NCI-H1048 (cell line): ENCODE results near the gene SLC6A9.

Experiments
- DNase-seq: peaks from one replicate; lab custom pipeline; 2025; lab: John Stamatoyannopoulos, UW

SLC6A9 gene

DNA sequence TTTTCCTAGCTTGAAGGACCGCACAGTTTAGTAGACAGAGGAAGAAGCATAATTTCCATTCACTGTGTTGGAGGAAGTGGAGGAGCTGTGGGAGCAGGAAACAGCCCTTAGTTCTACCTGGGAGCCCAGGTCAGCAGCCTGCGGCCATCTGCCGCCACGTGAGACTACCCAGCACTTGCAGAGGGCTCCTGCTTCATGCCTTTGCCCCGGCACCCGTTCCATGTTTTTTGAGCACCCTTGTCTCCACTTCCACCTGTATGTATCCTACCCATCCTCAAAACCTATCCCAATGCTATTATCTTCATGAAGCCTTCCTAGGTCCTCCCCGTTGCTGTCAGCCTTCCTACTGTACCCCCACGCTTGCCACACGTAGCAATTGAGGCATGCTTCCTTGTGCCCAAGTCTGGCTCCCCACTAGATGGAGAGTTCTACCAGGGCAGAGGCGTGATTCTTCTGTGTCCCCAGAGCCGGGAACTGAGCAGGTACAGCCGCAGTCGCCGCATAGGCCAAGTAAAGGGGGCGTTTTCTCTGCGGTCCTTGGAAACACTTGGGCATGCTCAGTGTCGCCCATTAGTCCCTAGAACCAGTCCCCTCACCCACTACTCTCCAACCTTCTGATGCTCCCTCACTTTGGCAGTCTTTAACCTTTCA, 1.9 kb downstream of the SLC6A9 start:
- no peak for DNase-seq

DNA sequence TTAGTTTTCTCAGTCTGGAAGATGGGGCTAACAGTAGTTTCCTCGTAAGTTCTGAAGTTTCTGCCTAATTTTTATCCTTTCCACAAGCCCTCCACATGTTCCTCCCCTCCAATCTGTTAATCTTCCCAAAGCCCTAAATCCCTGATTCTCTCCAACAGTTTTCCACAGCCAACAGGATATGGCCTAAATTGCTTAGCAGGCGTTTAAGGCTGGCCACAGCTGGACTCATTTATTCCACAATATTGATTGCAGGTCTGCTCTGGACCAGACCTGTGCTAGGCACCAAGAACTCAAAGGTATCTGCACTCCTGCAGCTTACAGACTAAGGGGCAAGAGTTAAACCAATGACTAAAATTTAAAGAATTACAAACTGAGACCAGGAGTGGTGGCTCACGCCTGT, 3.9 kb downstream of the SLC6A9 start:
- DNase-seq: no peak

DNA sequence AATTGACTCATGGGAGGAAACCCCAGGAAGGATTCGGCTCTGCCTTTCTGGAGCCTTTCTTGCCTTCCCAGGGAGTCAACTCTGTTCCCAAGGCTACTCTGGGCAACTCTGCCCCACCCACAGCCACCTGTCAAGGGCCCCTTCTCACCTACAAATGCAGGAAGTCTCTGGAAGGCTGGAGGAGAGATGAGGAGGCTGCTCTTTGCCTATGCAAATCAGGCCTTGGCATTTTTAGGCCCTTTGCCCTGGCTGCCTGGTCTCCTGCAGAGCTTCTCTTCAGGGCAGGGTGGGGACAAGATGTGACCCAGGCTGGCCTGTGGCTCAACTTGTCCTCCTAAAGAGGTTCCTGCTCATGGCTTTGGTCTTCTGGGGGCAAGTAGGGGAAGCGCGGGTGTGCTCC, 5.4 kb downstream of the SLC6A9 start:
- no peak for DNase-seq

DNA sequence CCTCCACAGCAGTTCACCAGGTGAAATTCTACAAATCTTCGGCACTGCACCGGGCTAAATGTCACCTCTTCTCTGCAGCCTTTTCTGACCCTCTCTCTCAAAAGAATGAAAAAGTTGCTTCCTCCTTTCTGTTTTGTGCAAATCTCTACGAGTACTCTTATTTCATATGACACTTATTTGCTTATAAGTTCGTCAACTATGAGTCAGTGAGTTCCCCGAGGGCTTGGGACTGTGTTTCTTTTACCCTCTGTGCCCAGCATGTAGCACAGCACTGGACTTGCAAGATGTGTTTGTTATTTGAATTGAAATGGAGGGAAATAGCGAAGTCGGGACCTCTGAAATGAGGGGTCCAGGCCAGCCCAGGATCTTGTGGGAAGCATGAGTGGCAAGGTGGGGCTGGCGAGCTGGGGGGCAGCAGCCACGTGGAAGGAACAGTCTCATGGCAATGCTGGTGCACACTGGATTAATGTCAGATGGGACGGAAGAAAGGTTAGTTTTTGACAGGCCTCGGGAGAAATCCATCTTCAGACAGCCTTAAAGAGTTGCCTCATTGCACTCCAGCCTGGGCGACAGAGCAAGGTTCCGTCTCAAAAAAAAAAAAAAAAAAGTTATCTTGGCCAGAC, 6.2 kb downstream of the SLC6A9 start:
- no peak for DNase-seq

DNA sequence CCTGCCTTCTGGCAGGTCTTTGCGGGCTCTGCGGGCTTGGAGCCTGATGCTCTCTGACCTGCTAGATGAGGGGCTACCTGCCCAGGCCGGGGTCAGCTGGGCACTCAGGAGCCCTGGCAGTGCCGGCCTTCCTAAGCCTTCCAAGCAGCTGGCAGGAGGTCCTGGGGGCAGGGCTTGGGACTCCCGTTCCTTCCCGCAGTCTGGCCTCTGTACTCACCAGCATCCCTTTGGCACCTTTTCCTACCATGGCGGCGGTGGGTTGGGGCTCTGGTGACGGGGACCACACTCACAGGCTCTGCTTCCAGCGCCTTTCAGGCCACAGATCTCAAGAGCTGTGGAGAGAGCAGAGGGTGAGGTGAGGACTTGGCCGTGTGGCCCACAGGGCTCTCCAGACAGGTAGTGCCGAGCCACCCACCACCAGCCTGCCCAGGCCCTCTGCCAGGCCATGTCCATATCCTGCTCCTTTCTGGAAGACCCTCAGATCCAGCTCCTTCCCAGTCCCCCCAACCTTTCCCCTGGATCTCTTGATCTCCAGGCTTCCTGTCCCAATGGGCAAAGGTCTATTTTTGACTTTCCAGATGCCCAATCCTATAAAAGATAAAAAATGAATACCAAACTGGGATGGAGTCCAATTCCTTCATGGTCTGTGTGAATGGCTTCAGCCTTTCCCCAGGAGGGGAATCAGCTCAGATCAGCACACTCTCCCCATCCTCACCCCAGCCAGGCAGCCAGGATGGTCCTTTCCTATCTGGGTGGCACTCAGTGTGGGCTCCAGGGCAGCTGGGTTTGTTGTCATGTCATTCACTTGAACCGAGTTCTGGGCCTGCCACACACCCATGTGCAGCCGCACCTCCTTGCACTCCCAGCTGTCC, 7.0 kb downstream of the SLC6A9 start:
- no peak for DNase-seq

DNA sequence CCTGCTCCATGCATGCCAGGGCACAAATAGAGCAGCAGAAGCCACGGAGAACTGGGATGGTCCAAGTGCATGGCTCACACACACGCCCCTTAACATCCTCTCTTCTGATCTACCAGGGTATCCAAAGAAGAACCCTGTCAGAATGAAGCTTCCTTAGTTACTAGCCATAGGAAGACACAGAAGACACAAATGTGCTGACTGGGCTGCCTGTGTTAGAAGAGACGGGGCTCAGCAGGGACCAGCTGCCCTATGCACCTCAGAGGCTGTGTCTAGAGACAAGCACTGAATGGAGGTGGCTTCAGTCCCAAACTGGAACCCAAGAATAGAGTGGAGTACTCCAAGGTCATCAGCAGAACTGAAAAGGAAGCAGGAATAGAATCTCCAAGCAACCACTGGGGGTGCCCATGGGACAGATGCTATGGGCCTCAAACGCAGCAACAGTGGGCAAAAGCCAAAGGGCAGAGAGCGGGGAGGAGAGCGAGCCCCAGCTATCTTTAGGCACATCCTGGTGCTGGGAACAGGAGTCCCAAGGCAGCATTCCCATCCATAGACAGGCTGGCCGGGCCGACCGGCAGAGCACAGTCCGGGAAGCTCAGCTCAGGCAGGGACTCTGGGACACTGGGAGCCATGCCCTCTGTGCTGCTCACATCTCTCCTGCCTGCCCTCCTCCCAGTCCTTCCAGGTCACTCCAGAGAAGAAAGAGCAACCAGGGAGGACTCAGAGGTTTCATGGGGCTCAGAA, 9.5 kb downstream of the SLC6A9 start:
- DNase-seq: no peak

DNA sequence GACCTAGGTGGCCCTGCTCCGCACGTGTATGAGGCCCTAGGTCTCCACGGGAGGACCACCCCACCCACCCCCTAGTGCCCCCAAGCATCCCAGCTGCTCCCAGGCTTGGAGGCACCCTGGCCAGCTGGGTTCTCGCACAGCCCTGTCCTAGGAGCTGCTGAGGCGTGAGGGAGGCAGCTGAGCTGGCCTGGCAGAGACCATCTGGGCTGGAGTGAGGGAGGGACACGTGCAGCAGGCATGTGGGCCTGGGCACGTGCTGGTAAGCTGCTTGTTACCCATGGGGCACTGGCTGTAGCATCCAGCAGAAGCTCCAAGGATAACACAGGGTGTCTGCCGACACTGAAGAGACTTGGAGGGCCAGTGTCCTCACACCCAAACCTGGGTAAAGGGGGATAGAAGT, 10.1 kb downstream of the SLC6A9 start:
- no peak for DNase-seq

DNA sequence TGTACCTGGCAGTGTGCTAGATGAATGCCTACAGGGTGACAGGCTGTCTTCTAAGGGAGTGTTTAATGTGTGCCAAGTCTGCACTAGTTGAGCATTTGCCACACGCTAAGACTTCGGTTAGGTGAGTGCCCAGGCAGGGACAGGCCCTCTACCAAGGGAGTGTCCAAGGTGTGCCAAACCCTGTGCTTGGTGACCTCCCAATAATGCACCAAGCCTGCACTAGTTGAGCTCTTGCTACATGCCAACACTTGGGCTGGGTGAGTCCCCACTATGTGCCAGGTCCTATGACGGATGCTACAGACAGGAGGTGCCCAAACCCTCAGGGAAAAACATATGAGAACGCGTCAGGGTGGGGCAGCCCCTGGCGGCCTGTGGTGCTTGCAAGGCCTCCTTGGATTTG, 10.8 kb downstream of the SLC6A9 start:
- no peak for DNase-seq

DNA sequence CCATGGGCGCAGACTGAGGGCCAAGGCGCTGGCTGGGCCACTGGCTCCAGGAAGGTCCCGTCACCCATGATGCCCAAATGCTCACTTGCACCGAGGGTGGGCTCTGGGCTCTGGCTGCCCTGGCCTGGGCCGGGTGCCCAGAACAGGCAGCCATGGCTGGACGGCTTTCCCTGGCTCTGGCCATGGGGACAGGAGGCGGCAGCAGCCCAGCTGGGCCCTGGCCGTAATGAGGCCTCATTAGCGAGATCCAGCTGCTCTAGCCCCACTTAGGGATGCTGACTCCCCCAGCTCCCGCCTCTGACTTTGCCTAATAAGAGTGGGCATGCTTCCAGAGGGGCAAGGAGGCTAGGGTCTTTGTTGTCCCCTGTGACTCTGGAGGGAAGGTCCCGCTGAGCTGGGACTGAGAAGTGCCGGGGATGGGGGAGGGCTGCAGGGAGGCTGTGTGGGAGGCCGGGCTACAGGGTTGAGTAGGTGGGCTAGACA, 11.8 kb downstream of the SLC6A9 start:
- DNase-seq: no peak

DNA sequence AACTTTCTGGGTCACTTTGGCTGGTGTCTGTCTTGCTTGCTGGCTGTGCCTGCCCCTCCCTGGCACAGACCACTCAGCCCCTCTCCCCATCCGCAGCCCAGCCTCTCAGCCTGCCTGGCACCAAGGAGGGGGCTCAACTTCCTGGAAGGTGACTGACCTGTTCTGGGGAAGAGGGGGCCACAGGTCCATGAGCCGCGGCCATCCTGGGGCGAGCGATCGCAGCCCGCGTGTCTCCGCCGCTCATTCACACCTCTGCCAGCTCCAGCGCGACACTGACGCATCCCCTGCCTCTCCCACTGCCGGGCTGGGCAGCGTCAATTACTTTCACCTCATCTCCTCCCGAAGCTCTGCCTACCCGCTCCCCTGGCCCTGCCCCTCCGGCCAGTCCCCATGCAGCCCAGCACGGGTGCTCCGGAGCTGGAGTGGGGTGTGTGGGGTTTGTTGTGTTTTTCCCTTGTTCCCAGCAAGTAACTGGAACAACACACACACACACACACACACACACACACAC, 14.3 kb downstream of the SLC6A9 start:
- no peak for DNase-seq

DNA sequence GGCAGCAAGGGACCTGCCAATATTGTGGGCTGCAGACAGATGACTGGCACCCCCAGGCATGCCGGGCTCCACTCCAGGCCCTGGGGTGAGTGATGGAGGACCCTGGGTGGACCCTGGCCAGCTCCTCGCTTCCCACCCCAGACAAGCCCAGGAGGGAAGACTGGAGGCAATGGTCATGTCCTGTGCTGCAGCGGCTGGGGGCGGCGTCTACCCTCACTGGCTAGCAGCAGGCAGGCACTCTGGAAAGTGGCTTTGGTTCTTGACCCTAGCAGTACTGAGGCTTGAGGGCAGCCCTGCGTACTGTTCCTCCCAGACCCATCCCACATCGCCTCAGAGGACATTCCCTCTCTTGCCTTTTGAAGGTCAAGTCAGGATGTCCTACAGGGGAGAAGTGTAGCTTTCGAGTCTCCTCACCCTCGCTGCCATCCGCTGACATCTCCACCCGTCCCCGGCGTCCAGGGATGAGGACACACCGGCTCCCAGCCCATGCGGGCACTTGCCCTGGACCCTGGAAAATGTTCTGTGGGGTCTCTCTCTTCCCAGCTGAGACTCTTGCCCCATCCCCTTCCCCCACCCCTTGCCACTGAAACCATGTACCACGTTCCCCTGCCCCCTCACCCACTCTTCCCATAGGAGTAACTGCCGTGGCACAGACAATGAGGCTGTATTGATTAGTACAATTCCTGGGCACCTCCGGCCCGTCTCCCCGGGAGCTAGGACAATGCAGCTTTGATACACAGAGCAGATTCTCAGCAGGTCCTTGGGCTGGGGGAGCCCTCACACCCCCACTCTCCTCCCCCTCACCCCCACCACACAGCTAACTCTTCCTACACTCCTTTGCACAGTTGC, 15.0 kb downstream of the SLC6A9 start:
- no peak for DNase-seq

DNA sequence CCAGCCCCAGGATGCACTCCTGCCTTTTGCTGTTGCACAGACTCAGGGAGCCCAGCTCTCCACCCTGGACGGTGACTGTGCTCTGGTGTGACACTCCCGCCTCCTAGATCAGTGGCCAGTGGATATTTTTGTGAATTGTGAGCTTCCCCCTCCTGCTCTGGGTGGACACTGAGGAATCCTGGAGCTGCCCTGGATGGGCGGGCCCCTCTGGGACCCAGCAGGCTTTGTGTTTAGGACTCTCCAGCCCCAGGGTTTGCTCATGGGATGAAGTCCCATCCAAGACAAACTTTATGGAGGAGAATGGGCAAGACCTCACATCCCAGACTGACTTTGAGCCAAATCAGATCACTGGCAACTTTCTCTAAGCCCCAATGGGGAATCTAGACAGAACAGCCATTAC, 16.1 kb downstream of the SLC6A9 start:
- no peak for DNase-seq

DNA sequence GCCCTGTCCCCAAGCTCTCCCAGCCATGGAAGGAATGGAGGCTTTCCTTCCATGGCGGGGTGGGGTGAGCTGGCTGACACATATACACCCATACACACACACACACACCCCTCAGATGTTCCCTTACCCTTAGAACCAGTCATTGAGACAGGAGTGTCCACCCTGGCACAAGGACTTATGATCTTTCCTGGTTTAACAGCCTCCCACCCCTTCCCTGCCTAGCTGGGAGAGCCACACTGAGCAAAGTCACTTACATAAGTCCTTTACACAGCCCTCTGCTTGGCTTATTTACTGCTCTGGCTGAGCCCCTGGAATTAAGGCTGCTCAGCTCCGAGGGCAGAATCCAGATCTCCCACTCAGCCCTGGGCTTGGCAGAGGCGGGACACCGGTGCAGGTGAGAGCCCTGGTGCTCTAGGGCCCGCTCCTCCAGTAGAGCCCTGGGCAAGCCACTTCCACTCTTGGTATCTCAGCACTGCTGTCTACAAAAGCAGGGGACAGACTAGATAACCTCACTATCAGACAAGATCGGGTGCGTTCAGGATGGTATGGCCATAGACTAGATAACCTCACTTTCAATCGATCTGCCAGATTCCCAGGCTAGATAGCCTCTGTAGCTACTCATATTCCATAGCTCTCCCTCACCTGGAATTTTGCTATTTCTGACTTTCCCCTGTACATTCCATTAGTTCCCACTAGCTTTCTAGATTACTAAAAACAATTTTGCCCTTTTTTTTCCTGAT, 16.7 kb downstream of the SLC6A9 start:
- no peak for DNase-seq

DNA sequence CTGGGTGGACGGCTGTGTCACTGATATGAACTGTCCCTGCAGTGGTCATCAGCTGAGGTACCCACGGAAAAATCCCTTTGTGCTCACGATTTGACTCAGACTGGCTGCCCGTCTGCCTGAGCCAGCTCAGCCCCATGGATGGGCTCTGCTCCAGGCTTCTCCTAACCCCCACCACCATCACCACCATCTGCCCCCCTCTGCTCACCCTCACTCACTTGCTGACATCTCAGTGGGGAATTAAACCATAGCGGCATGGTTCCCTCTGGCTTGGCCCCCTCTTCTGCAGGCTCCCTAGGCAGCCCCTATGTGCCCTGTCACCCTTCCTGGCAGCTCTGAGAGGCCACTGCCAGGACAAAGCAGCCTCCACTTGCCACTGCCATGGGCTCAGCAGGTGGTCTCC, 17.3 kb downstream of the SLC6A9 start:
- no peak for DNase-seq

DNA sequence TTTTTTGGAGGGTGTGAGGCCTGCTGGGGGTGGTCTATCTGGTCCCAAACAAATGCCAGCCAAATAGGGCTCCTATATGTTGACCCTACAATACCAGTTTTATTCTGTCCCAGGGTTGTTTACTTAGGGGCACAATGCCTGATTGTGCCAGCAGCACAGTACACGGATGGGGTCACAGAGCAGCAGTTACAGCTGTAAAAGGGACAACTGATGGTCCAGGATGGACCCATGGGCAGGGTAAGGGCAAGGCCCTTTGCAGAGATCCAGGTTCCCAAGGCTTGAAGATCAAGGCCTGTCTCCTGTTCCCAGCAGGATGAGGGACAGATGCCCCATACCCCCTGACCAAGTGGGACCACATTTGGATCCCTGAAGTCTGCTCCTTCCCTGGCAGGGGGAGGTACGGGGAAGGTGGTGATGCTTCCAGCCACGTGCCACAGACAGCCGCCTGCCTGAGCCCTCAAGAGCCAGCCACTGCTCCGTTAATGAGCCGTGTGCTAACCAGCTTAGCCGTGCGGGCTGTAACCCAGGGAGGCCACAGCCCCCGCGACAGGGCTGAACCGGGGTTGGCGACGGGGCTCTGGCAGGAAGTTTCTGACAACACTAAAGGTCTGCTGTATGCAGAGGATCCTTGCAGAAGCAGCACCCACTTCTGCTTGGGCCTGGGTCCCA, 18.2 kb downstream of the SLC6A9 start:
- no peak for DNase-seq

DNA sequence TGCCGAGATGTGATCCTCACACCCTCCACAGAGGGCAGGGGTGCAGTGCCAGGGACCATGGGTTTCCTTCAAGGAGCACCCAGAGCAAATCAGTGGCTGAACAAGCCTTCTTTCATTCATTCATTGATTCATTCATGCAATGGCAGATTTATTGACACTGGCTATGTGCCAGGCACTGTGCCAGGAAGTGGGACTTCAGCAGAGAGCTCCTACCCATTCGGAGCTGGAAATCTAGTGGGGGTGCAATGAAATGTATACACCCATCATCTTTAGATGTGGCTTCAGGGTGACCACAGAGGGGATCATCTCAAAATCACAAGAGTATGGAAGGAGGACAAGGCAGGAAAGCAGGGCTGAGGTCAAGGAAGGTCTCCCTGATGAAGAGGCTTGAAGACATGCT, 18.9 kb downstream of the SLC6A9 start:
- no peak for DNase-seq

DNA sequence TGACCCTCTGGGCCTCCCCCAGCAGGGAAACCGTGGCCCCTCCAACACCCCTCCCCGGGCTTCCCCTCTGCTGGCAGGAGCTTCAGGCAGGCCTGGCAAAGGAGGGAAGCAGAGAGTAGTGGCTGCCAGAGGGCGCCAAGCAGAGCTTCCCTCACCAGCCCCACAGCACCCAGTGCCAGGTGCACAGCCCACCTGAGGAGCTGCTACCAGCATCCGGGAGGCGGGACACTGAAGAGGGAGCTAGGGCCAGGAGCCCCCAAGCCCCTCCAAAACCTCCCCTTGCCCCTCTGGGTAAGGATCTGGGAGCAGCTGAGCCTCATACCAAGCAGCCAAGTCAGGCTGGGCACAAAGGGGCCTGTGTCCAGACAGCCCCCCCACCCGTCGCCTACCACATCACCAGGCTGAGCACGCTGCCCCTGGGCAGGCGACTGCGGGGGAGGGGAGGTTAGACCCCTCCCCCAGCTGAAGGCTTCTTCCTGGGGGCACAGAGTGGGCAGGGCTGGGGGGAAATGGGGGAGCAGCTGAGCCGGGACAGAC, 20.3 kb downstream of the SLC6A9 start:
- no peak for DNase-seq

DNA sequence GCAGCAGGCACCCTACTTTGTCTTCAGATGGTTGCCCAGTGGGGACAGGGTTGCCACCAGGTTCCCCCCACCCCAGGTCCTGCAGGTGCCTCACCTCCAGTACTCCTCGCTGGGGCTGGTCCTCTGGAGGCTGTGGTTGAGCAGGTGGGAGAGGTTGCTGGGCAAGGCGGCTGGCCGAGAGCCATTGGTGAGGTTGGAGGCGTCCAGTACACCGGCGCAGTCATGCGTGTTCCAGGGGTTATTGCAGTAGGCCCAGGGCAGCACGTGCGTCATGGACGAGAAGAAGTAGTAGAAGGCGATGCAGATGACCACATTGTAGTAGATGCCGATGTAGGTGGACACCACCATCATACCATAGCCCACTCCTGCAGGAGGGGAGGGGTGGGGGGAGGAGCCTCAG, 23.0 kb downstream of the SLC6A9 start:
- DNase-seq: no peak

DNA sequence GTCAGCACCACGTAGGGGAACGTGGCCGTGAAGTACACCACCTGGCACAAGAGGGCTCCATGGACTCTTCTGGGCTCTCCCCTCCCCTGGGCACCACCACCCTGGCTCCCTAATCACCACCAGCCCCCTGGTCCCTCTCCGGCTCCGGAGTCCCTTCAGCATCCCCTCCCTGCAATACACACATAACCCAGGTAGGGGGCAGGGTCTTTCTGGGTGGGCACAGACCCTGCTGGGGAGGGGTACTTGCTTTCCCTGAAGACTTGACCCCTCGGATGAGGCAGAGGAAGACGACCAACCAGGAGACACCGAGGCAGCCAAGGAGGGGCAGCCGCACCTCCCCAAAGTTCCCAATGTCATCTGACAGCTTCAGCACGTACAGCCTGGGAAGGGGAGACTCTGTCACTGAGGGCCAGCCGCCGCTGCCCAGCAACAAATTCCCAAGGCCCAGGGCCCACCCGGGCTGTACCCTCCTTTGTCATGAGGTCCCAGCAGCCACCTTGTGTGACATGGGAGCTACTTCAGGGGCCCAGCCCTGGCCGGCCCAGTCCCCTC, 28.6 kb downstream of the SLC6A9 start:
- DNase-seq: no peak
